ENCODE data around the gene OTUD3. TPM values are rescaled to one million over a fixed set of nuclear protein-coding genes. Genes with fewer than 3 reads are reported as not detected.

The OTUD3 gene
- total and polyA plus RNA-seq, 2 of the 13 experiments (the other 11 are each of a cell fraction or from before 2014, with no cell fraction given) = 5.2 to 7.5 TPM

GRCh38 chr1:19882111-19883071 is at the start of gene OTUD3 (continued):
- TF ChIP-seq FUBP1 (CRISPR knock-in tag; IDR thresholded peaks at IDR 0.05; ENCODE audit: borderline replicate concordance) (no peak), ATF3 (CRISPR knock-in tag; IDR thresholded peaks at IDR 0.05) (0 out of 2 replicates have a peak, but pooled peaks have one; percentile 14), PAXIP1 (CRISPR knock-in tag; conservative IDR thresholded peaks at IDR 0.05) (0 out of 2 replicates have a peak, but pooled peaks have one; percentile 20), ZNF607 (CRISPR knock-in tag; IDR thresholded peaks at IDR 0.05; ENCODE audit: borderline replicate concordance) (peak; percentile 62; the same call in 1 of the 2 replicates), HNRNPH1 (optimal IDR thresholded peaks at IDR 0.05; ENCODE audit: low read depth, low read length) (no peak), ZNF260 (CRISPR knock-in tag; IDR thresholded peaks at IDR 0.05; ENCODE audit: borderline replicate concordance, low read depth) (no peak), POLR2AphosphoS2 (IDR thresholded peaks at IDR 0.05; ENCODE audit: low read depth, low read length) (no peak), SIX1 (CRISPR knock-in tag; IDR thresholded peaks at IDR 0.05; ENCODE audit: borderline replicate concordance) (no peak), PCBP2 (optimal IDR thresholded peaks at IDR 0.05; ENCODE audit: low read depth, low read length, poor library complexity, severe bottlenecking) (no peak), ATF1 (CRISPR knock-in tag; IDR thresholded peaks at IDR 0.05) (no peak), ZSCAN20 (CRISPR knock-in tag; IDR thresholded peaks at IDR 0.05; ENCODE audit: borderline replicate concordance) (no peak; the same call in 1 of the 2 replicates), SNRNP70 (IDR thresholded peaks at IDR 0.05; ENCODE audit: low read depth, low read length) (no peak), ARNT2 (CRISPR knock-in tag; IDR thresholded peaks at IDR 0.05; ENCODE audit: low read depth) (no peak; the same call in 1 of the 2 replicates), ZNF503 (CRISPR knock-in tag; IDR thresholded peaks at IDR 0.05) (peak; percentile 21; the same call in 1 of the 2 replicates), KMT2B (CRISPR knock-in tag; IDR thresholded peaks at IDR 0.05) (peak; percentile 82), FOXP4 (CRISPR knock-in tag; IDR thresholded peaks at IDR 0.05) (no peak)
